HS-5 (cell line): ENCODE measurements around the gene HAPSTR1.

Experiments used
- DNase-seq: peaks from one replicate; pipeline ENCODE4 v3.0.0-alpha.2; 2012; ENCODE audit warnings: low read depth

HAPSTR1 gene

DNA sequence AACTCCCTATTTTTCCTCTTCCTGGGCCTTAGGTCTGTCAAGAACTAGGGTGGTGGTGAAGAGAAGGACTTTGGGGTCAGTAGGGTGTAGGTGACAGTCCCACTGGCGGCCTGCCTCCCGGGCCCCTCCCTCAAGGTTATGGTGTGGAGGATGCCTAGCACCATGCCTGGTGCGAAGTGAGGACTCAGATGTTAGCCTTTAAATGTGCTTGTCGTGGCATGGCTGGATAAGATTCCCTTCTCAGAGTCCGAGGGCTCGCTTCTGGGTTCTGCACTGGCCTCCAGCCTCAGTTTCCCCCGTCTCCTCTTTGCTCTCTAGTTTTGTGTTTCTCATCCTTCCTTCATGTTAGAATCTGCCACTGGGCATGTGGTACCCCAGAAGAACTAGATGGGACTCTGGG, 32.0 kb downstream of the HAPSTR1 start:
- no peak for DNase-seq

DNA sequence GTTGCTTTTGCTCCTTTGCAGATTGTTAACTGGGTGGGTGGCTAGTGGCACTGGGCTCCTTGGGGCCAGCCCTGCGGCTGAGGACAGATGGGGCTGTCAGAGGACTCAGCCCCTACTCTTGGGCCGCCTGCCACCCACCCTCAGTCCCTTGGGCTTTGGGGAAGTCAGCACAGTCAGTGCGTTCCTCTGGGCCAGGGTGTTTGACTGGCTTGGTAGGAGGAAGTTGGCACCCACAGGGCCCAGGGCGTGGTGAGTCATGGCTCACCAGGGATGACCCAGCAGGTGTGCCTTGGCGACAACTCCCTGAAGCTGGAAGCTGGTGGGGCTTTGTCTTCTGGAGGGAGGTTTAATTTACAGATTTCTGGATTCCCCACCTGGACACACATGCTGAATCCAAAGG, 32.4 kb downstream of the HAPSTR1 start:
- no peak for DNase-seq

DNA sequence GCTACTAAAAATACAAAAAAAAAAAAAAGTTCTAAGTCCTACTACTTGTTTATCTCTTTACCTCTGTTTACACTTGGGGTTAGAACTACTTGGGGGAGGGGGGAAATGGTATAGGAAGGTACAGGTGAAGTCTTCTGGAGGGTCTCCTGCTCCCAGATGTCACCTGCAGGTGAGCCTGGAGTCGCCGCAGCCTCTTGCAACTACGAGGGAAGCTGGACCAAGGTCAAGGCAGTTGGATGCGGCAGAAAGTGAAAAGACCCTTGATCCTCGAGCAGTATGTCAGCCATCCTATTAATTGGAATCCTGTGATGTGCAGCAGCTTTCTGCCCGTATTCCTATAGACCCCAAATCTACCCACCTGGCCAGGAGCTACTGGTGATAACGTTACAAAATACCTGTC, 33.0 kb downstream of the HAPSTR1 start:
- no peak for DNase-seq

DNA sequence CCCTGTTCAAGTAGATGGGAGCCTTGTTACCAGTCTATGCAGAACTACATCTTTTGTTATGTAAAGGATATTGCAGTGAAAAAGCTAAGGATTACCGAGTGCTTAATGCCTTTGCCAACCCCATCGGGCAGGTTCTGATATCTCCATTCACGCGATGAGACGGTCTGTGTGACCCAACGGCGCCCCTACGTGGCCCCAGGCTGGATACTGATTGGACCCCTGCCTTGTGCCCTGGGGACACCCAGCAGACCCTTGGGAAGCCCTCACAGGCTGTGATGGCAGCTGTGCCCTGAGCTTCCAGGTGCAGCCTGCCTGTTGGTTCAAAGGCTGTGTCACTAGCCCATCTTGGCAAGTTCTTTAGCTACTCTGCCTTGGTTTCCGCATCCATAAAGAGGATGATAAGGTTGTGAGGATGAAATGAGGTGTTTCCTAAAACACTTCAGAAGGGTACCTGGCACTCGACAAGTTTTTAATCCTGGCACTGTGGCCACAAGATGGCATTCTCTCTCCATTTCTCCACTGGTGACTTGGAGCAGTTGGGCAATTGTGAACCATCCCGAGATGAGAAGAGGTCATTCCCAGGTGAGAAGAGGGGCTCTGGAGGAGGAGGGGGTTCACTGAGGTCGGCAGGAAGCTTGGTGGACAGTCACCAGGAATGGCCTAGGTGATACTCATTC, 33.6 kb downstream of the HAPSTR1 start:
- no peak for DNase-seq

DNA sequence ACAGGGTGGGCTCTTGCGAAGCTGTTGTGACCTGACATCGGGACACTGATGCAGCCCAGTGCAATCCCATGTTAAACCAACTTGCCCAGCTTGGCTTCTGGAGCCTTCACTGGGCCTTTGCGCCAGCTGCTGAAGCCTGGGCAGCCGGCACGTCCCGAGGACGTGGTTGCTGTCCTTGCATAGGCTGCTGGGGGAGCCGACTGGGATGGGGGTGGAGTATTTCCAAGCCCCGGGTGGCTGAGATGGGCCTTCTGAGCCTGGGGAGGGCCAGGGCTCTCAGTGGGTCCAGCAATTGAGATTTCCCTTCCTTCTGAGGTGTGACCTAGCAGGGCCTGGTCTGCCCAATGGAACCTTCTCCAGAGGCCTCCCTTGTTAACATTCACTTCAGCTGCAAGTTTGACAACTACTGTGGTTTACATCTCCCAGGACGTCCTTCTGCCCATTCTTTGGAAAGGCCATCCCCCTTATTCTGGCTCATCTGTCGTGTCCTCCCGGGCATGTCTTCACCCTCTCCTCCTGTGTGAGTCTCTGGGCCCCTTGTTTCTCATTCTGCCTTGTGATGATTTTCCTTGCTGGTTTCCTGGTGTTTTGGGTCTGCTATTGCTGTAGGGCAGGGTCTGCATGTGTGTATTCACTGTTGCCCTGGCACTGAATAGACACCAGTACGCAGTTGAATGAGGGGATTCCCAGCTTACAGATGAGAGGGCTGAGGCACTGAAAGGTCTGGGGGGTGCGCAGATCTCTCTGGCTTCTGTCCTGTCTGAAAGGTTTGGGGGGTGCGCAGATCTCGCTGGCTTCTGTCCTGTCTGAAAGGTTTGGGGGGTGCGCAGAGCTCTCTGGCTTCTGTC, 34.4 kb downstream of the HAPSTR1 start:
- DNase-seq, result no peak

DNA sequence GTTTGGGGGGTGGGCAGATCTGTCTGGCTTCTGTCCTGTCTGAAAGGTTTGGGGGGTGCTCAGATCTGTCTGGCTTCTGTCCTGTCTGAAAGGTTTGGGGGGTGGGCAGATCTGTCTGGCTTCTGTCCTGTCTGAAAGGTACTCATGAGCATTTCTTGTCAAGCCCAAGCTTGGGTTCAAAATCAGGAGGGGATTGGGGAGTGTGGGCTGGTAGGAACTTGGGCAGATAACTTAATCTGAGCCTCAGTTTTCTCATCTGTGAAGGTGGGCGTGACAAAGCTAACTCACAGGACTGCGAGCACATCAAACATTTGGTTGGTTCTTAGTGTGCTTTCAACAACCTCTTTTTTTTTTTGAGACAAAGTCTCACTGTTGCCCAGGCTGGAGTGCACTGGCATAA, 35.2 kb downstream of the HAPSTR1 start:
- DNase-seq, result no peak

DNA sequence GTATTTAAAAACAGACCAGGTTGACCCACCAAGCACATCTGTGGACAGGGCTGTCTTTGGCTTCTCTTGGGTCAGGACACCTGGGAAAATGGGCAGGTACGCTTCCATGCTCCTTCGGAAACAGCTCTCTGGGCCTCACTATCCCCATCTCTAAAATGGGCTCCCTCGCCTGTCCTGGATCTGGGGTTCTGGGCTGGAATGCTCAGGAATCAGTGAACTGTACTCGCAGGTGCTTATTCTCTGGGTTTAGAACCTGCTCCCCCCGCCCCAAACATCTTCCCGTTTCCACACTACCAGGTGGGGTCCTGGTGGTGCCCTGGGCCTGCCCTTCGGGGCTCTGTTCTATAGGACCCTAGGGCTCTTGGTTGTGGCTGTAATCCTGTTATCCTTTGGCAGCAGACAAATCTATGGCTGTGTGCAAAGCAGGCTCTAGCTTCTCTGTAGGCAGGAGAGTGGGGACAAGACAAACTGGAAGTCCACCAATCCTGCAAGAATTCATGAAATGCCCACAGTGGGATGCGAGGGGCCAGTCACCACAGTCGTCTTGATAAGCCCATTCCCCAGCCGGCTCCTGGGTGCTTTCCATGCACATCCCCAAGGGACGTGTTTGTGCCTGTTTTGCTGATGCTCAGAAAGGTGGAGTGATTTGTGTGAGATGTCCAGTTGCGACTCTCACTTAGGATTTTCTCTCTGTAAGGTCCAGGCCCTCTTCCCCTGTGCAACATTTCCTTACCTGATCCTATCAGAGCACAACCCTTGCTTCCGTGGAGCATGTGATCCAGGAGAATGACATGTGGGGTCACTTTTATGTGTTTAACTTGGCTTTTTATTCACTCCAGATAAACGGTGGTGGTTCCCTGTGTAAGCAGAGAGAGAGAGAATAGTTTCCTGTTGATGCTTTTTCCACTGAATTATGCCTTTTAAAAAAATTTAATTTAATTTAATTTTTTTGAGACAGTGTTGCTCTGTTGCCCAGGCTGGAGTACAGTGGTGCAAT, 37.2 kb downstream of the HAPSTR1 start:
- no peak for DNase-seq

DNA sequence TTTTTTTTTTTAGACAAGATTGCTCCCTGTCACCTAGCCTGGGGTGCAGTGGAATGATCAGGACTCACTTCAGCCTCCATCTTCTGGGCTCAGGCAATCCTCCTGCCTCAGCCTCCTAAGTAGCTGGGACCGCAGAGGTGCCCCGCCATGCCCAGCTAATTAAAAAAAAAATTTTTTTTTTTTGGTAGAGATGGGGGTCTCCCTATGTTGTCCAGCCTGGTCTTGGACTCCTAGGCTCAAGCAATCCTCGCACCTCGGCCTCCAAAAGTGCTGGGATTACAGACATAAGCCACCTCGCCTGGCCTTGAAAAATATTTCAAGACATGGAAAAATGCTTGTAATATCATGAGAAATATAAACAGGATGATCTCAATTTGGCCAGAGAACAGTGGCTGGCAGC, 42.9 kb downstream of the HAPSTR1 start:
- DNase-seq, result no peak

DNA sequence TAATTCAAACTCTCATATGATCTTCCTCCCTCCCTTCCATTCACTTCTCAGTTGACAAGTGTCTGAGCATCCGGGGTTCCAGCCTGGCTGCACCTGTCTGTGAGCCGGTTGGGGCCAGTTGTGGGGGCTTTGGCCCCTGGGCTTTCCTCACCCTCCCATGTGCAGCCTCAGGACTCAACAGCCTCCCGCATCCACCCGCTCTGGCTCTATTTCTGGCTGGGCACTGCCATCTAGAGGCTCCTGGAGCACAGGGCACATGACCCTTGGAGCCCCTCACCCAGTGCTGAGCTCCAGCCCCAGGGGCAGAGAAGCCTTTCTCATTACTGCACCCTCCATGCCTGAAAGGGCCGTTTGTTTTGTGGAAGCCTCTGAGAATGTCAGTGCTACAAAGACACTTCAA, 43.3 kb downstream of the HAPSTR1 start:
- DNase-seq, result no peak

DNA sequence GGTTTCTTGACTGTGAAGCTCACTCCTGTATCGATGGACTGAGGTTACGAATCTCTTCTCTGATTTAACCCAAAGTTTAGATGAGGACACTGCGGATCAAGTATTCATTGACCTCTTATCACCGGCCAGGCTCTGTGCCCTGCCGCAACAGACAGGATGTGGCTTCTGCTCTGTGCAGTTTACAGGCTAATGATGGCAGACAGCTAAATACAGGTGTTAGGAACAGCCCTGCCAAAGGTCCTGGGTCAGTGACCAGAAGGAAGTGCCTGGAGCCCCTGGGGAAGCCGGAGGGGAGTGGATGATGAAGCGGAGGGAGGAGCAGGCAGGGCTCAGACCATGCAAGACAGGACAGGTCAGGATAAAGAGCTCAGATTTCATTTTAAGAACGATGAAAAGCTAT, 44.4 kb downstream of the HAPSTR1 start:
- no peak for DNase-seq

DNA sequence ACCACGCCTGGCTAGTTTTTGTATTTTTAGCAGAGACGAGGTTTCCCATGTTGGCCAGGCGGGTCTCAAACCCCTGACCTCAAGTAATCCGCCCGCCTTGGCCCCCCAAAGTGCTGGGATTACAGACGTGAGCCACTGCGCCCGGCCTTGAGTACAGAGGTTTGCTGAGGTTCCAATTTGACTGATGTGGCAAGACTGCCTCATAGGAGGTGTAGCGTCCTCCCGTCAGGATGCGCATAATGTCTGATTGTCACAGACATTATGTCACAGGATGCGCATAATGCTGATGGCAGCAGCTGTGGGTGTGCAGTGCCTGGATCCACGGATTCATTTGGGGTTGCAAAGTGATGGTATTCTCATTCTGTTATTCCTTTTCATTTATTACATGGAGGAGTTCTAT, 45.2 kb downstream of the HAPSTR1 start:
- no peak for DNase-seq

DNA sequence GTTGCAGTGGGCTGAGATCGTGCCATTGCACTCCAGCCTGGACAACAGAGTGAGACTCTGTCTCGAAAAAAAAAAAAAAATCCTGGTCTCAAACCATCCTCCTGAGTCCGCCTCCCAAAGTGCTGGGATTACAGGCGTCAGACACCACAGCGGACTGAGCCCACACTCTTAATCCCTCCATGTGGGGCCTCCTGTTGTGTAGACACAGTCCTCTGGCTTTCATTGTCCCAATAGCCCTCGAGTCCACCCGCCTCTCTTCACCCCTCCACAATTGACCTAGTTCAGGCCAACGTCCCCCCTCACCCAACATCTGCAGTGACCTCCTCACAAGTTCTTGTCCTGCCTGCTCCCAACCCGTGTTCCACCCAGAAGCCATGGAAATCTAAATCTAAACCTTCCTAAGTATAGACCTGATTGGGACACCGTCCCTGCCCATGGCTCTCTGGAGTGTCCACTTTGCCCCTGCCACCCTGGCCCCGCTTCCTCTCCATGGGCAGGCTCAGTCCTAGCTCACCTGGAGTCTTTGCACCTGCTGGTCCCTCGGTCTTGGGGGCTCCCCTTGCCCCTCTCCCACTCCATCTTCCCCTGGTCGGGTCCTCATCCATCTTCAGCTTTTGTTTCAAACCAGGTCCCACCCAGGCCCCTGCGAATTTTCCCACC, 46.7 kb downstream of the HAPSTR1 start:
- no peak for DNase-seq

DNA sequence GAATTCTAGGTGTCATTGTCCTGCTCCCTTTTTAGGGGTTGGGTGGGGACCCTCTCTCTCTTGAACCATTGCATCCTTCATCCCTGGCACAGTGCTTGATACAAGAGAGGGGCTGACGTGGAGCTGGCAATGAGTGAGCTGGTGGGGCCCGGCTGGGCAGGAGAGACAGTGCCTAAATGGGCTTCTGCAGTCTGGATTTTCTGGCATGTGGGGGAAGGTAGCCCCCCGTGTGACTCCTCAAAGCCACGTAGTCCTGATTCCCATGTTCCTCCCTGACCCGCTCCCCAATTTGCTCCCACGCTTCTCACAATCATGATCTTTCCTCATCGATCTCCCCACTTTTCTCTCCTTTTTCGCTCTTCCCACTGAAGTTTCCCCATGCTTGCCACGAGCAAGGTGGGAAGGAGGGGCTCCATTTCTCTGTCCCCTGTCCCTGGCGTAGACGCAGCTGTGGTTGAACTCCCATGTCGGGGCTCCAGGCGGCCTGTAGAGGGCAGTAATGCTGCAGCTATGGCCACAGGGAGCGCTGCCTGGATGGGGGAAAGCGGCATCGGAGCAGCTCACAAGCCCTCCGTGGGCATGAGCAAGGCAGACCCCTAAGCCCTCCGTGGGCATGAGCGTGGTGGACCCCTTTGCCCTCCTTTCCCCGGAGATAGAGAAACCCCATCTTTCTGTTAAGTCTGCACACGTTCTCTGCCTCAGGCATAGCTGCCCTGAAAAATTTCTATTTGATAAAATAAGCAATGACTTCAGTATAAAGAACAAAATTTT, 47.5 kb downstream of the HAPSTR1 start:
- no peak for DNase-seq

DNA sequence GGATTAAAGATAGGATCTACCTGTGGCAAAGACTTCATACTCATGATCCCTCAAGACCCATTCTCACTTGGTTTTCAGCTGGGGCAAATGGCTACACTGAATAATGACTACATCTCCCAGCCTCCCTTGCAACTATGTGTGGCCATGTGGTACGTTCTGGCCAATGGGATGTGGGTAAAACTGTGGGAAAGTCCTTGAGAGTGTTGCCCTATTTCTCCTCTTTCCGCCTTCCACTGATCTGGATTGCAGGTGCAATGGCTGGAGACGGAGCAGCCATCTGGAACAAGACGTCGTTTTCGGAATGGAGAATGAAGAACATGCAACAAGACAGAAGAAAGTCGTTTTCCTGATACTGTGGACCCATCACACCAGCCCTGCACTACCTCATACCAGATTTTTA, 48.5 kb downstream of the HAPSTR1 start:
- DNase-seq, result no peak
